Esophagus mucosa (tissue), 1 donor: ENCODE data around the gene FOXJ3. TPM values are rescaled to one million over a fixed set of nuclear protein-coding genes. Genes with fewer than 3 reads are reported as not detected.

Source experiments
- ATAC-seq: fragments of 200-7000 bp; cut with Tn5 transposase; one replicate; pipeline ENCODE4 v1.9.1; 2020
- total RNA-seq: library from RNA; stranded (reverse); gene quantifications from one replicate; pipeline ENCODE4 v1.2.4, GENCODE V29; 2023
- donor health status: DM: yes; HTN: yes; CAD: no.

The FOXJ3 gene
- total RNA-seq = 20.6 TPM

DNA sequence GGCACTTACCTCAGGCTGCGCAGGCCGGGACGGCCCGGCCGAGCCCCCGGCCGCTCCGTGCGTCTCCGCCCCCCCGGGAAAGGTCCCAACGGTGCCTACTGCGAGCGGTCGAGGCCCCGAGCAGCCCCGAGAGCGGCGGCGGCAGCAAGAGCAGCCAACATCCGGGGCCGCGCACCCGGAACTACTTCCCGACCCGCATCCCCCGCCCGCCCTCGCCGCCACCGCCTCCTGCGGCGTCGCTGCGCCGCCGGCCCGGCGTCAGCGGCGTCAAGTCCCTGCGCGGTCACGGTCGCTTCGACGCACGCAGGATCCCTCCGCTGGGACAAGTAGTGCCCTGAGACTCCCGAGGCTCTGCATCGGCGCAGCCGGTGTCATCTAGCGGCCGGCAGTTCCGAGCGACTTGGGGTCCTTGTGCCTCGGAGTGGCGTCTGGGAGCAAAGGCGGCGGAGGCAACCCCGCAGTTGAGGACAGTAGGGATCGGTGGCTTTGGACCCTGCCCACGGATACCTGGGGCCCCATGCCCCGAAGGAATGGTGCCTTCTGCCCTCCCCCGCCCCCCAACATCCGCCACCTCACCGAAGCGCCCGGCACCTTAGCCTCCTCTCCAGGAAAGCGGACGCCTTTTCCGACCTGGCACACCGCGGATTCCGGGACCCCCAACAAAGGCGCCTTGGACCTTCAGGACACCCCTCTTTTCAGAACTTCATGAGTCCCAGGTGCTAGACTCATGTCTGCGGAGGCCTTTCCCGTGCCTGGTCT is at the start of gene FOXJ3:
Gene FOXJ3 (minus strand): TSS at position 186 of the 759 bp plus-strand sequence. CDS start 24,142 bp downstream, outside the sequence.
- peak; percentile 94 for ATAC-seq

DNA sequence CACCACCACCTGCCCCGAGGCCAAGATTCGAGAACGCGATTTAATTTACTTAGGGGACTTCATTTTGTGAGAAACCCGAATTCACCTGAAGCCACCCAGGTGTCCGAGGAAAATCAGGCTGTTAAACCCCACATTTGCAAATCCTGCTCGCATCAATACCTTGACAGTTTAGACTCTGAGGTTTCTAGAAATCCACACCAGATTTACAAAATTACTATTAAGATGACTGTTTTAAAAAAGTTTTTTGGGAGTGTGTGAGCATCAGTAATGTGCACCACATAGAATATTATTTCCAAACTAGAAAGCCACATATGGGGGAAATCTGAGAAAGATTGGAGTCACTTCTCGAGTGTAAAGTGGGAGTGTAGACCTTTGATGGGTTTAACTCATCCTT is 46.2 kb upstream of the FOXJ3 start:
- no peak for ATAC-seq

DNA sequence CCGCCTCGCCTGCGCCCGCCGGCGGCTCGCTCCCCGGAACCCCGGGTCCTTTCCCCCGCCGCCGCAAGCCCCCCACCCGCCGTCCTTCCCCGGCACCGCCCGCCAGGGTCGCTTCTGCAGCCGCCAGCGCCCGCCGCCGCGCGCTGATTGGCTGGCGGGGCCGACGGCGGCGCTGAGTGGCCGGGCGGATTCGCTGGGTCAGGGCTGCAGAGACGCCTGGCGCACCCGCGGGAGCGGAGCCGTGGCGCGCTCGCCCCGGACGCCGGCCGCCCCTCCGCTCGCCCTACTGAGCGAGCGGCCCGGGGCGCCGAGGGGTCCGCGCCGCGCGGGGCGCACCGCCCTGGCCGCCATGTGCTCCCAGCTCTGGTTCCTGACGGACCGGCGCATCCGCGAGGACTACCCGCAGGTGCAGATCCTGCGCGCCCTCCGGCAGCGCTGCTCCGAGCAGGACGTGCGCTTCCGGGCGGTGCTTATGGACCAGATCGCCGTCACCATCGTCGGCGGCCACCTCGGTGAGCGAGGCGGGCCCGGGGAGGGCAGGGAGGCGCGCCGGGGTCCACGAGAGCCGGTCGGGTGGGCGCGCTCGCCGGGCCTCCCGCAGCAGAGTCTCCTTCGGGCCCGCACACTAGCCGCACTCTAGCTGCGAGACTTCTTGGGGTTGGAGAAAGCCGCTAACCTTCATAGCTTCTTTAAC is 45.7 kb upstream of the FOXJ3 start, which contains the start of gene RIMKLA:
Gene RIMKLA (plus strand): TSS at position 207 of the 694 bp plus-strand sequence. CDS start 143 bp downstream, at position 350.
- peak; percentile 59 for ATAC-seq

DNA sequence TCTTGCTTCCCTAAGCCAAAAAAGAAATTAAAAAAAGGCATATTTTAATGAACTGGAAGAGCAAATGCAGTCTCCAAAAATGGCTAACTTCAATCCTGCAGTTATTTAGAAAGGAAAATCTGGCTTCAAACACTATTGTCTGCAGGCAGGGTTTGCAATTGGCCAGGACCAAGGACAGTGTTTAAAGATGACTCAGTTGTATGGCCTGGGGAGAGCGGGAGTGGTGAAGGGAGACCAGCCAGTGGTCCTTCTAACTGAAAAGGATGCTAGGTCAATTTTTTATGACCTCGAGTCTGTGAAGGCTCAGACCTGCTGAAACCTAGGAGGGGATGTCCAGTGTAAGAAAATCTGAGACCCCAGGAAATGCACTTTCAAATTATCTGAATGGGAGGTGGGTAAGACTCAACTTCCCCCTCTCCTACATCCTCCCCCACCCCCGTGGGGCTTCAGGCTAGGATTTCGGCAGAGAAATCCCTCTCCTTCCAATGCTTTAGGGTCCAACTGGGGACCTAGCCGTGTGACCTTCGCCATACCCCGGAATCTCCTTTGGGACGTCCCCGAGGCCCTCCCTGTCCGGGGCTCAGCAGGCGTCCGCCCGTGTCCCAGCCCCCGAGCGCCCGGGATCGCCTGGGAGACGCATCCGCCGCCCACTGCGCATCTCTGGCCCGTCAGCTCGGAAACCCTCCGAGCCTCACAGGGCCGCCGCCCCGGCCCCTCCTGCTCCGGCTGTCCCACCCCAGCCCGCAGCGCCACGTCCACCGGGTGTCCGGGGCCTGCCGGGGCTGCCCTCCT is 45.0 kb upstream of the FOXJ3 start:
- ATAC-seq = peak; percentile 52

DNA sequence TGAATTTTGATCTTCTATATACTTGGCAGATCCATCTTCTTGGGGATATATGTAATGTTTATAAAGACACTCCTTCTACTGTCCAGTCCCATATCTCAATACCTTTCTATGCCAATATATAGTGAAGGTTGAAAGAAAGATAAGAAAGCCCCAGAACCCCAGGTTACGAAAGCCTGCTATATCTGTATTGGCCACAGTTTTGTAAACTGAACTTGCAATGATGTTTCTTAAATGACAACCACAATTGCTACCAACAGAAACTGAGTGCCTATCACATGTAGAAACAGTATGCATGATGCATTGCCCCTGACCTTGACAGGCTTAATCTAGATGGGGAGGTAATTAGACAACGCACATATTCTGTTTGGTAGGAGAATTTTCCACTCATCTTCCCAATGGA is 37.8 kb upstream of the FOXJ3 start:
- no peak for ATAC-seq

DNA sequence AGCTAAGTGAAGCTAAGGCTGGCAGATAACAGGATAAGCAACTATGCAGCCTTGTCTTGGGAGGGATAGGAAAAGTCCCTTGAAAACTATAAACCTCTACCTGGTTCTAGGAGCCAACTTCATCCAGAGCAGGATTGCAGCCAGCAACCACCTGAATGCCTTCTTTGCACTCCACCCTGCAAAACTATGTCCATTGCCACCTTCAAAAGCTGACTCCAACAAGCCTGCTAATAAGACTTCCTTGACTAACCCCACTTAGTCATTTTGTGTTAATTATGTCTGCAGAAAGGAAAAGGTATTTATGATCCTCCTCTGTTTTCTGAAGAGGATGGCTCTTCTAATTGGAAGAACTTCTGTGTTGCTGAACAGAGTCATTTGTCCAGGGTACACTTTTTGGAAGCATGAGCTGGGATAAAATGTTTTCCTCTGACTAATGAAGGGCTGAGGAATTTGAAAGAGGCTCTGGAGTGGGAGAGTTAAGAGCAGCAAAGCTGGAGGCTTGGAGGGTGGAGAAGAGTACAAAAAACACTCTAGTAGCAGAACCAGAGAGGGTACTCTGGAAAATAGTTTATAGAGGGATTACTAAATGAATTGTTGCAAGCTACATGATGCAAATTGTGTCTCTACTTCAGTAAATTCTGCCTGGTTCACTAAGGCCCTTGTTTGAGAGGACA is 36.0 kb upstream of the FOXJ3 start:
- ATAC-seq = peak; percentile 47

DNA sequence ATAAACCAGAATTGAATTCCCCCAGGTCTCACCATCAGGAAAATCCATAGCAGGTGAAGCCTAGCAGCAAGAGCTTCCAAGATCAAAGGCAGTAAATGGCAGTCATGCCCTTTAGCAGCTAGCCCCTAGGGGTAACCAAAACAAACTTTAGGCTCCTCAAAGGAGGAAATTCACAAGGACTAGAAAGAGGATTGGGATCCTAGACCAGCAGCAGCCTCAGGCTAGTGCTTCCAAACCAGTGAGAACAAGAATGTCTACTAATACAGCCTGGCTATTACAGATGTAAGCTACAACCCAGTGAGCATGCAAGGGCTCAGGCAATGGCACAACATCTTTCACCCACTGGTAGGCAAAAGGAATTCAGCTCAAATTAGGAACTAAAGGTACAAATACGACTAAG is 34.4 kb upstream of the FOXJ3 start:
- ATAC-seq = no peak

DNA sequence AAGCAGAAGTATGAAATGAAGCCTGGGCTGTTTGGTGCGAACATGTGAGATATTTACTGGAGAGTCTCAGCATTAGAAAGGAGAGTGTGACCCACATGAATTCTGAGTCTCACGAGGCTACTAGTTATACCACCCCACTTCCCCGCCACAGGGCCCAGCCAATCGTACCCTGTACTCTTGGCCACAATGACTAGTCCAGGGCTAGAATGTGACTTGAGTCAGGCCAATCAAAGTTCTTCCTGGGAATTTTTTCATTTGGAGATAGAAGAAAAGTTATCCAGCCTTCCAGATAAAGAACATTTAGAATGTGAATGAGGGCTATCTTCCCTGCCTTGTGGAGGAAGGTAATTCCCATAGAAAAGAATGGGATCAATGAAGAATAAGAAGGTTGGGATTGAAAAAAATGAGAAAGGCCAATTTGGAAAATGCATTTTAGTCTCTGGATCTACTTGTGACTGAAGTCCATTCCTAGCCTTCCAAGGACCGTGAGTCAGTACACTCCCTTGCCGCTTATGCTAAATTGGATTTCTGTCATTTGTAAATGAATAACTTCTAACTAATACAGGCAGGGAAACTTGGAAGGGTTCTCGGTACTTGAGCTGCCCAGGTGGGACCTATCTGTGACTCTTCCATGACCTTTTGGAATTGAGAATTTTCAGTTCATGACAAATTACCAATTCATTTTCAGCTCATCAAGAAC is 33.2 kb upstream of the FOXJ3 start:
- ATAC-seq = no peak

DNA sequence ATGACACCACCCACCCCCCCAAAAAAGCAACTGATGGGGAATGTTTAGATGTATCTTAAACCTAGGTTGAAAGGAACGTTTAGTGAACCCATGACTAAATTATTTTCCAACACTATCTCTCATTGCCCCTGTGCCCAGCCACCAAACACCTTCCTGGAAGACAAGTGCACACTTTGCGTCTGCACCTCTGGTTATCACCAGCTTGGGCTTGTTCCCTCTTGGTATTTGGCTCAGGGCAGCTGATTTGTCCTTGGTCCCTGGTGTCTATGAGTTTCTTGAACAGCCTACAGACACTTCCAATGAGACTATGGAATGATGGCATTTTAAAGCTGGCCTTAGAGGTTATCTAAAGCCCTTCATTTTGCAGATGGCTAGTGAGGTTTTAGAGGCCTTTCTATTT is 30.1 kb upstream of the FOXJ3 start:
- ATAC-seq = no peak

DNA sequence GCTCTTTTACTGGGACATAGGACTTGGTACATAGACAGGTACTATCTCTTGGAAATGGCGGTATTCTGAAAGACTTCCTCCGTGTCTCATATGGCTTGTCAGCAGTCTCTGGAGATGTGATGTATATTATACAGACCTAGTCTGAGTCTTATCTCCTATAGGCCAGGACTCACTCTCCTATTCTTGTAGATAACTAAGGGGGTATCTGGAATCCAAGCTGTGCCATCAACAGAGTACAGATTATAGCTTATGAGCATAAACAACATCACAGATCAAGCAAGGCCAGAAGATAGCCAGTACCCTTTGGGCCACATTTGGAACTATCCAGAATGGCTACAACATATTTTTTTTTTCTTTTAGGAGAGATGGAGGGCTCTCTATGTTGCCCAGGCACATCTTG is 29.5 kb upstream of the FOXJ3 start:
- no peak for ATAC-seq

DNA sequence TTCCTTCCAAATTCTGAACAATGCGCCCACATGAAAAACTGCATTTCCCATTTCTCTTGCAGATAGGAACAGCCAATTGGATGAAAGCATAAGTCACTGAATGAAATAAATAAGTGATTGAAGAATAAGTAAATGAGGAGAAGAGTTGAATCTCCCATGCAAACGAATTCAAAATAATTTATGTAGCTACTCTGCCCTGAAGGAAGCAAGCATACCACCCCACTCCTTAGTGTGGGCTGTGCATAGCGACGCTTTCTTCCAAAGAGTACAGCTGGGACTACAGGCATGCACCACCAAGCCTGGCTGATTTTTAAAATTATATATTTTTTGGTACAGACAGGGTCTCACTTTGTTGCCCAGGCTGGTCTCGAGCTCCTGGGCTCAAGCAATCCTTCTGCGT is 29.1 kb upstream of the FOXJ3 start:
- no peak for ATAC-seq

DNA sequence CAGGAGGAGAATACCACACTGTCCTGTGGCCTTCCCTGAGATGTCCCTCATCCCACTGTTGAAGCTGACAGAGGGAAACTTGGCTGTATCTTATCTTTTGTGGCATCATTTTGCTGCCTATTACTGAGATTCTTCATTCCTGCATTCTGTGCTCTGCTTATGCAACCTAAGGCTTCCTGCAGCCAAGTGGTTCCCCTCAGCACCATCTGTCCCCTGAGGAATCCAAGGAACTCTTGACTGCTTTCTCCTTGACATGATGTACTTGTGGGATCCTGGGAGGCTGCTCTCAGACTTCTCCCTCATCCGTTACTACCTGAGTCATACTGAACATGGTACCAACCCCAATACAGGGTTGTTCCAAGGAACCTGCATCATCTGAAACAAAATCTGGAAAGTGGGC is 24.4 kb upstream of the FOXJ3 start:
- no peak for ATAC-seq

DNA sequence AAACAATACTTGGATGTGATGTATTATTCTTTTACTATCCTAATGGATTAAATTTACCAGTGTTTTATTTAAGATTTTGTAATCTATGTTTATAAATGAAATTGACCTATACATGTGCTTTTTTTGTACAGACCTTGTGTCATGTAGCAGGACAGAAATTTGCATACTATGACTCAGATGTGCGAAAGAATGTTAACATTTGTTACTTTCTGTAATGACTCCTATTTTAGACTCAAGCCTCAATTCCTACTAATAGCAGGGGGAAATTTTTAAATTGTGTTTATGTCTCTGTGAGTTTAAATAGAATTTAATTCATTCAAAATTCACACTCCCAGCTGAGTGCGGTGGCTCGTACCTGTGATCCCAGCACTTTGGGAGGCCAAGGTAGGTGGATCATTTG is 23.8 kb upstream of the FOXJ3 start:
- no peak for ATAC-seq

DNA sequence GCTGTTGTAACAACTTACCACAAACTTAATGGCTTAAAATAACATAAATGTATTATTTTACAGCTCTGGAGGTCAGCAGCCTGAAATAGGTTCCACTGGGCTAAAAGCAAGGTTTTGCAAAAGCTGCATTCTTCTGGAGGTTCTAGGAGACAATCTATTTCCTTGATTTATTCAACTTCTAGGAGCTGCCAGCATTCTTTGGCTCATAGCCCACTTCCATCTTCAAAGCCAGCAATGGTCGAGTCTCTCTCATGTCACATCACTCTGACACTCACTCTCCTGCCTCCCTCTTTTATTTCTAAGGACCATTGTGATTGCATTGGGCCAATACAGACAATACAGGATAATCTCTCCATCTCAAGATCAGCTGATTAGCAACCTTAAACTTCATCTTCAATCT is 15.1 kb upstream of the FOXJ3 start:
- no peak for ATAC-seq

DNA sequence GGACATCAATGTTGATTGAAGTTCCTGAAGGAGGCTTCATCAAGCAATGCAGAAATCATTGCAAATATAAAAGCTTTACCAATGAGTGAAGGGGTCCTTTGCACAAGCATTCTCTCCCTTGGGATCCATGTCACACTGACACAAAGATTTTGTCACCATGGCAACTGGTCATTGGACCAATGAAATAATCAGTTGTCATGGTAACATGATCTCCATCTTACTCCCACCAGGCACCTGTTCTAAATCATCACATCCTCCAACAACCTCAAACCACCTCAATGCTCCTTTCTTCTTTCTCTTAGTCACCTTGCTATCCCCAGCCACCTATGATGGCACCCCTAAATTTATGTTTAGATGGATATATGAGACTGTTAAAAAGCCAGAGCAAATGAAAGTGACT is 13.5 kb upstream of the FOXJ3 start:
- no peak for ATAC-seq

DNA sequence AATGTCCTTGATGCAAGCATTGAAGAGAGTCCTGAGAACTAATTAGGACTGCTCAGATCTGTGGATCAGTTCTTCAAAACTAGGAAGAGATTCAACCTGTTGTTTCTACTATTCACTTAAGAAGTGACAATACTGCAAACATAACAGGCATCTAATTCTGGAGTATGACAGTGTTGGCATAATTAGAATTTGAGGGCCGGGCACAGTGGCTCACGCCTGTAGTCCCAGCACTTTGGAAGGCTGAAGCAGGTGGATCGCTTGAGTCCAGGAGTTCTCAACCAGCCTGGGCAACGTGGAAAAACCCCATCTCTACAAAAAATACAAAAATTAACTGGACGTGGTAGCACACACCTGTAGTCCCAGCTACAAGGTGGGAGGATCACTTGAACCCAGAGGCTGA is 8.0 kb upstream of the FOXJ3 start:
- no peak for ATAC-seq

DNA sequence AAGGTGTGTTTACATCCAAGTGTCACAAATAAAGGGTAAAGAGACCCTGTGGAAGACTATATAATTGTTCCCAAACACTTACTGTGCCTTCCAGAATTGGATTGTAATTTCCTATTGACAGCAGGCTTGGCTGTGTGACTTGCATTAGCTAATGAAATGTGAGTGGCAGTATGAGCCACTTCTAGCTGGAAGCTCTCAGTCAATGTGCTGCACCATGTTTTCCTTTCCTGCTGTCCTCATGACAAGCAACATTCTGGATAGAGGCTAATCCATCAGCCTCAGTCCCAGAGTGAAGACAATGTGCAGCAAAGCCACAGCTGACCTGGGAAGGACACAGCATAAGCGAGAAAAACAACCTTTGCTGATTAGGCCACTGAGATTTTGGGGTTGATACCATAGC is 5.9 kb upstream of the FOXJ3 start:
- peak; percentile 21 for ATAC-seq

DNA sequence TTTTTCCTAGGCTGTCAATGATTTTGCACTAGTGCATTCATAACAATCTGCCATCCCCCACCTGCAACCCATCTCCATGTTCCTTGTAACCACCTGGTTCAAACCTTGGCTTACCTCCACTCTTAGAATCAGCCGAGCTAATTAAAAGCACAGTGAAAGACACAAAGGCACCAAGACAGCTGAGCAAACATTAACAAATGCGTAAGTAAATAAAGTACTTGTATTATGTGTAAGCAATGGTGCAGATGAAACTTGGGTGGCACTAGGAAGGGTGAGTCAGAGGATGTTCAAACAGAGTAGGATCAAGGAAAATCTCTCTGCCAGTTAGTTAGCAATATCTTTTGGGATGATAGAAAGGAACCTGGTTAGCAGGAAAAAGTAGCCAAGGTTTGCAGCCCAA is 5.1 kb upstream of the FOXJ3 start:
- peak; percentile 90 for ATAC-seq

DNA sequence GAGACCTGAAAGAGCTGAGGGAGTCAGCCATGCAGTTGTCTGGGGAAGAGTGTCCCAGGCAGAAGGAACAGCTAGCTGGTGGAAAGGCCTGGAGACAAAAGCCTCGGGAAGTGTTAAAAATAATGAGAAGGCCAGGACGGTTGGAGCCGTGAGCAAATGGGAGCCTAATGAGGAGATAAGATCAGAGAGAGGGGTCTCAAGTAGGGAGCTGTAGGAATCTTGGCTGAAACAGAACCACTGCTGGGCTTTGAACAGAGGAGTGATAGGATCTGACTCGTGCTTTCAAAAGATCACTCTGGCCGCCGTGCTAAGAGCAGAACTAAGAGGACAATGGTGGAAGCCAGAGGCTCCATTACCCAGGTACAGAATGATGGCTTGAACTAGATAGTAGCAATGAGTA is 1.9 kb upstream of the FOXJ3 start:
- no peak for ATAC-seq

DNA sequence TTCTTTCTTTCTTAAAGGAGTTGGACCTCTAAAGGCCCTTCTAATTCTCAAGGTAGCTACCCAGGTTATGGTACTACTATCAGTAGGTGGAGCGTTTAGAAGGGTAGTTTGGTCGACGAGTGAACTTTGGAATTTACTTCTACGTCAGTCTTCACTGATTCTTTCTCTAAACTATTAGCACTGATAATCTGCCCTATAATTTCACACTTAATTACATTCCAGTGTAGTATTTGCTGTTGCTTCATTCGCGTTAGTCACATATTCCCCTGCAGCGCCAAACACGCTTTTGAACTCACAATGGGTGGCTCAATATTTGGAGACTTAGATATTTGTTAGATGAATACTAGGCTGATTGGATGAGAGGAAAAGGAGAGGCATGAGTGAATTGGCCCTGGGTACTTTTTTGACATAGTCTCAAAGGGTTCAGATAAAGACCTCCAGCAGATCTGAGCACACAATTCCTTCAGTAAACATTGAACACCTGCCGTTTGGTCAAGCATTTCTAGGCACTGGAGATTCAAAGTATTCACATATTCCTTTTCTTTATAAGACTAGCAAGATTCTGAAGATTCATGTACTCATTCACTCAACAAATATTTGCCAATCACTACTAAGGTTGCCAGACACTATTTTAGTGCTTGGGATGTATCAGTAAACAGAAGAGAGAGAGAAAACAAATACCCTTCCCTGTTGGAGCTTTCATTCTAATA is 929 bp upstream of the FOXJ3 start:
- ATAC-seq = peak; percentile 52

DNA sequence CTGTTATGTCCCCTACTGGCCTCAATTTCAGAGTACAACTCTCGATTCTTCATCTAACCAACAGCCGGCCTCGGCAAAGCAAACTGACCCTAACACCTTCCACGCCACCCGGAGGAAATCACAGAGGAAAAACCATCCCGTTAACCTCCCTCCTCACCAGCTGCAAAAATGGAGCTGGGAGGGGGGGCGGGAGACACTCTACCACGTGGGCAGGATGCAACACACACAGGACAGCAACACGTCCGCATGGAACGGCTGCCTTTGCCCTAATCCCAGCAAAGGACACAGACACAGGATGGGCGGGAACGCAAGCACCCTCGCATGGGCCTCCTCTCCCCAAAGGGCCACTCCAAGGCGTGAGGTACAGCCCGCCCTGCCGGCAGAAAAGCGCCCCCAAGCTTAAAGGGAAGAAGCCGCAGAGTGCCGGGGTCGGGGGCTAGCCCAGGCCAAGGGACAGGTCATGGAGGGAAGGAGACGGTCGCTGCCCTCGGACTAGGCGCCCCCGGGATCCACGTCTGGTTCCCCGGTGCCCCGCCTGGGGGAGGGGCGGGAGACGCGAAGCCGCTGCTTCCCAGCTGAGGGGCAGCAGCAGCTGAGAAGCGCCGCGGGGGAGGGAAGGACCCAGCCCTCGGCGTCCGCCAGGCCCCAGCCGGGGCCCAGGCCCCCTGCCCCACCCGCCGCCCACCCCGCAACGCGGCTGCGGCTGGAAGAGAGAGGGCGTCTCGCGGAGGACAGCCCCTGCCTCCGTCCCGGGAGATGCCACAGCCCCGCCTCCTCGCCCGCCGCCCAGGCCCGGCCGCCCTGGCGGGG is 590 bp downstream of the FOXJ3 start:
- ATAC-seq = peak; percentile 58
